GM12873 (cell line): Measurements from ENCODE around the gene RAP1GAP.

Experiments used
- CTCF ChIP-seq: IDR thresholded peaks from 2 replicates; pipeline ENCODE4 v1.5.1; 2012; ENCODE audit warnings: low read depth, mild to moderate bottlenecking, moderate library complexity, low read length, control low read depth; ENCODE audit not compliant: insufficient read depth; ENCODE audit errors: missing control alignments

Gene RAP1GAP

GRCh38 chr1:21664806-21665588 is 4.2 kb downstream of the RAP1GAP start:
- no peak for TF ChIP-seq CTCF

GRCh38 chr1:21663951-21664805 is 5.0 kb downstream of the RAP1GAP start:
- no peak for TF ChIP-seq CTCF

- no peak for TF ChIP-seq CTCF
Measured at GRCh38 chr1:21663248-21663950, 5.8 kb downstream of the RAP1GAP start.

- TF ChIP-seq CTCF, result no peak
Measured at GRCh38 chr1:21662426-21663247, 6.5 kb downstream of the RAP1GAP start.

GRCh38 chr1:21661886-21662285 is 7.3 kb downstream of the RAP1GAP start:
- TF ChIP-seq CTCF, result no peak

GRCh38 chr1:21659924-21660326 is 9.2 kb downstream of the RAP1GAP start:
- TF ChIP-seq CTCF, result no peak
